Osteocyte (in vitro differentiated cells): ENCODE measurements around the gene EPAS1. TPM values are rescaled to one million over a fixed set of nuclear protein-coding genes. Genes with fewer than 3 reads are reported as not detected.

Source experiments
- DNase-seq: peaks from one replicate; pipeline ENCODE4 v3.0.0; 2021; ENCODE audit warnings: mixed read lengths; ENCODE audit not compliant: unreplicated experiment; ENCODE audit errors: extremely low spot score
- H3K27ac Mint-ChIP-seq: one replicate; pipeline ENCODE4 v1.8.0; 2021; ENCODE audit warnings: mild to moderate bottlenecking, mixed read lengths; ENCODE audit not compliant: unreplicated experiment
- H3K27me3 Mint-ChIP-seq: one replicate; pipeline ENCODE4 v1.8.0; 2021; ENCODE audit warnings: mixed read lengths; ENCODE audit not compliant: unreplicated experiment
- H3K36me3 Mint-ChIP-seq: one replicate; pipeline ENCODE4 v1.8.0; 2021; ENCODE audit warnings: mixed read lengths; ENCODE audit not compliant: unreplicated experiment
- H3K4me1 Mint-ChIP-seq: one replicate; pipeline ENCODE4 v1.8.0; 2021; ENCODE audit warnings: mixed read lengths; ENCODE audit not compliant: unreplicated experiment
- H3K4me3 Mint-ChIP-seq: one replicate; pipeline ENCODE4 v1.8.0; 2021; ENCODE audit warnings: mild to moderate bottlenecking, moderate library complexity, mixed read lengths; ENCODE audit not compliant: unreplicated experiment
- H3K9me3 Mint-ChIP-seq: one replicate; pipeline ENCODE4 v1.8.0; 2021; ENCODE audit warnings: mixed read lengths; ENCODE audit not compliant: unreplicated experiment
- CTCF ChIP-seq: fragments of 200-600 bp; sonication (generic); IDR thresholded peaks from 2 replicates; pipeline ENCODE4 v1.5.0; 2021; ENCODE audit warnings: antibody characterized with exemption, mild to moderate bottlenecking, moderate library complexity
- total RNA-seq: library from RNA; stranded (reverse); gene quantifications from 2 replicates; pipeline ENCODE4 v1.2.1, GENCODE V29; 2021

Gene EPAS1
- total RNA-seq, 1 donor from 2014 or later = 14.1 TPM

- Mint-ChIP-seq H3K4me3 (no peak overlapping the region), H3K36me3 (no peaks in the 10 kb centered on the region), H3K4me1 (peaks cover 46% of the 10 kb centered on the region), H3K27ac (peak overlapping the region; percentile 58), H3K27me3 (peaks cover 2% of the 10 kb centered on the region), H3K9me3 (no peaks in the 10 kb centered on the region)
- no peak for DNase-seq
- TF ChIP-seq CTCF = no peak
Observed at GRCh38 chr2:46273225-46273863, 23.9 kb upstream of the EPAS1 start.

GRCh38 chr2:46273919-46274318, 23.3 kb upstream of the EPAS1 start:
- no peaks in the 10 kb centered on the region for H3K36me3 Mint-ChIP-seq
- peak overlapping the region; percentile 19 for H3K27ac Mint-ChIP-seq
- no peaks in the 10 kb centered on the region for H3K9me3 Mint-ChIP-seq

GRCh38 chr2:46274586-46274985, 22.6 kb upstream of the EPAS1 start:
- H3K27ac Mint-ChIP-seq = no peak overlapping the region

More at GRCh38 chr2:46273919-46274318, 23.3 kb upstream of the EPAS1 start:
- peaks cover 5% of the 10 kb centered on the region for H3K27me3 Mint-ChIP-seq
- no peak for TF ChIP-seq CTCF
- no peak for DNase-seq
- H3K4me1 Mint-ChIP-seq = peaks cover 41% of the 10 kb centered on the region
- H3K4me3 Mint-ChIP-seq = no peak overlapping the region

GRCh38 chr2:46275995-46276394, 21.2 kb upstream of the EPAS1 start:
- DNase-seq = no peak
- H3K27ac Mint-ChIP-seq = no peak overlapping the region
- no peak for TF ChIP-seq CTCF
- no peak overlapping the region for H3K4me3 Mint-ChIP-seq
- H3K36me3 Mint-ChIP-seq = no peaks in the 10 kb centered on the region
- no peaks in the 10 kb centered on the region for H3K9me3 Mint-ChIP-seq
- peaks cover 9% of the 10 kb centered on the region for H3K27me3 Mint-ChIP-seq
- peaks cover 30% of the 10 kb centered on the region for H3K4me1 Mint-ChIP-seq

More at GRCh38 chr2:46274586-46274985, 22.6 kb upstream of the EPAS1 start:
- no peaks in the 10 kb centered on the region for H3K9me3 Mint-ChIP-seq
- no peak for TF ChIP-seq CTCF
- H3K27me3 Mint-ChIP-seq = peaks cover 9% of the 10 kb centered on the region
- no peak for DNase-seq
- H3K4me3 Mint-ChIP-seq = no peak overlapping the region
- H3K4me1 Mint-ChIP-seq = peaks cover 40% of the 10 kb centered on the region
- H3K36me3 Mint-ChIP-seq = no peaks in the 10 kb centered on the region

- Mint-ChIP-seq H3K36me3 (no peaks in the 10 kb centered on the region), H3K9me3 (no peaks in the 10 kb centered on the region), H3K27ac (no peak overlapping the region), H3K27me3 (peaks cover 9% of the 10 kb centered on the region), H3K4me3 (no peak overlapping the region), H3K4me1 (peaks cover 30% of the 10 kb centered on the region)
- DNase-seq = no peak
- peak; percentile 48 for TF ChIP-seq CTCF
Observed at GRCh38 chr2:46276642-46277041, 20.6 kb upstream of the EPAS1 start.
